K562 (cell line): ENCODE measurements around the gene BRME1.

Experiments used
- CEBPB ChIP-seq: fragments of 450-650 bp; IDR thresholded peaks from 2 replicates; pipeline ENCODE4 v1.6.1; 2016; ENCODE audit warnings: missing genetic modification characterization, missing compliant biosample characterization
- CHD1 ChIP-seq: fragments of 200-600 bp; sonication (generic); IDR thresholded peaks from one replicate; pipeline ENCODE4 v1.6.1; 2012; ENCODE audit warnings: mild to moderate bottlenecking, moderate library complexity, low read length, inconsistent platforms
- CREB1 ChIP-seq, 2 experiments: sonication (generic) in 1 of 2; formaldehyde crosslinking in 1 of 2; IDR thresholded peaks; 2 replicates each; pipeline versions ENCODE4 v1.6.1 to v1.8.0; 2012 to 2022; ENCODE audit warnings: inconsistent platforms in 1 of 2, mild to moderate bottlenecking in 1 of 2, missing genetic modification reagents in 1 of 2, moderate library complexity in 1 of 2
- CTCF ChIP-seq, 3 experiments: IDR thresholded peaks in 2 of 3; conservative IDR thresholded peaks in 1 of 3; 2 replicates each; pipeline ENCODE4 v1.5.1; 2011 to 2012; ENCODE audit warnings: low read length in 3 of 3, mild to moderate bottlenecking in 3 of 3, control low read depth in 2 of 3, improper control_type of control experiment in 1 of 3, inconsistent platforms in 1 of 3, low read depth in 1 of 3, mixed read lengths in 1 of 3, moderate library complexity in 1 of 3; ENCODE audit not compliant: insufficient read depth in 2 of 3
- ELF1 ChIP-seq: fragments of 200-800 bp; sonication (Bioruptor generic); IDR thresholded peaks from 2 replicates; pipeline ENCODE4 v1.6.1; 2016; ENCODE audit warnings: missing genetic modification characterization, missing compliant biosample characterization
- ESRRA ChIP-seq: fragments of 450-650 bp; IDR thresholded peaks from 2 replicates; pipeline ENCODE4 v1.6.1; 2014; ENCODE audit warnings: low read depth, mild to moderate bottlenecking, moderate library complexity, borderline replicate concordance
- HMGN3 ChIP-seq: IDR thresholded peaks from 2 replicates; pipeline ENCODE4 v1.6.1; 2011; ENCODE audit warnings: borderline replicate concordance, low read depth, mild to moderate bottlenecking, mixed read lengths, low read length; ENCODE audit not compliant: insufficient read length; ENCODE audit errors: extremely low read depth
- MXI1 ChIP-seq: IDR thresholded peaks from 2 replicates; pipeline ENCODE4 v1.6.1; 2011; ENCODE audit warnings: low read depth, mild to moderate bottlenecking, improper control_type of control experiment, low read length
- NCOA6 ChIP-seq: fragments of 450-650 bp; IDR thresholded peaks from 2 replicates; pipeline ENCODE4 v1.6.1; 2017; ENCODE audit warnings: mild to moderate bottlenecking
- POLR3A ChIP-seq: IDR thresholded peaks from 2 replicates; pipeline ENCODE4 v1.6.1; 2011; ENCODE audit warnings: borderline replicate concordance, mild to moderate bottlenecking, moderate library complexity; ENCODE audit not compliant: insufficient read length, insufficient read depth; ENCODE audit errors: extremely low read depth
- SIX5 ChIP-seq, 2 experiments: IDR thresholded peaks; 2 replicates each; pipeline ENCODE4 v1.6.1; 2011; ENCODE audit warnings: low read length in 2 of 2, borderline replicate concordance in 1 of 2, low read depth in 1 of 2, mild to moderate bottlenecking in 1 of 2, moderate library complexity in 1 of 2; ENCODE audit not compliant: insufficient read depth in 1 of 2
- SNIP1 ChIP-seq: fragments of 450-650 bp; IDR thresholded peaks from 2 replicates; pipeline ENCODE4 v1.7.1; 2017; ENCODE audit warnings: low read depth, mild to moderate bottlenecking
- ZC3H11A ChIP-seq: IDR thresholded peaks from 2 replicates; pipeline ENCODE4 v1.6.1; 2012; ENCODE audit warnings: low read depth, low read length, improper control_type of control experiment
- ZNF140 ChIP-seq: fragments of 250-450 bp; sonication (Bioruptor Pico); IDR thresholded peaks from 2 replicates; pipeline ENCODE4 v1.8.0; 2021; ENCODE audit warnings: moderate library complexity, mild to moderate bottlenecking, inconsistent platforms

DNA sequence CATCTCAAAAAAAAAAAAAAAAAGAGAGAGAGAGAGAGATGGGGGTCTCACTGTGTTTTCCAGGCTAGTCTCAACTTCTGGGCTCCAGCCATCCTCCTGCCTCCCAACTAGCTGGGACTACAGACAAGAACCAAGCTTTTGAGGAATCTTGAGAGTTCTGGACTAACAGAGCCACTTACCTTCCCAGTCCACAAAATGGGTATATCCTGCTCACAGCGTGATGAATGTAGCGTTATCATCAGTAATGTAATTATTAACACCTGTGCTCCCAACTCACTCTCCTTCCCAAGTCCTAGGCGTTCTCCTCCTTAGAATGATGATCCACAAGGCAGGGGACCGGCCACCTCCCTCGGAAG, 33.6 kb downstream of the BRME1 start:
- TF ChIP-seq SIX5 (IDR thresholded peaks at IDR 0.05; ENCODE audit: borderline replicate concordance in 1 of 2, insufficient read depth in 1 of 2, low read depth in 1 of 2, low read length in 2 of 2) (no peak), CTCF (IDR thresholded peaks at IDR 0.05 in 2 of 3, conservative IDR thresholded peaks at IDR 0.05 in 1 of 3; ENCODE audit: insufficient read depth in 2 of 3, low read depth in 1 of 3, low read length in 3 of 3) (no peak), CHD1 (no peak), ESRRA (no peak), SNIP1 (no peak), ELF1 (tag) (no peak), ZNF140 (CRISPR knock-in tag) (no peak), NCOA6 (no peak), HMGN3 (no peak), ZC3H11A (no peak), CREB1 (IDR thresholded peaks at IDR 0.05) (no peak), CREB1 (CRISPR knock-in tag; IDR thresholded peaks at IDR 0.05) (0 out of 2 replicates have a peak, but pooled peaks have one; percentile 21), MXI1 (no peak), POLR3A (no peak), CEBPB (tag) (no peak)
